ENCODE measurements around the gene ZNF688. TPM values are rescaled to one million over a fixed set of nuclear protein-coding genes. Genes with fewer than 3 reads are reported as not detected.
A peak's percentile ranks its signal among the peaks of the same experiment; 100 is the strongest.

ZNF688 gene
- total and polyA plus RNA-seq, 2 of the 13 experiments (the other 11 are each of a cell fraction or from before 2014, with no cell fraction given), result 2.4 to 5.4 TPM

- TF ChIP-seq CEBPG (CRISPR knock-in tag; IDR thresholded peaks at IDR 0.05) (0 out of 2 replicates have a peak, but pooled peaks have one; percentile 20), SAFB2 (CRISPR knock-in tag; IDR thresholded peaks at IDR 0.05; ENCODE audit: borderline replicate concordance, low read depth) (peak; percentile 53; the same call in 1 of the 2 replicates), NR2F2 (IDR thresholded peaks at IDR 0.05; ENCODE audit: borderline replicate concordance, low read depth) (no peak), NR2F6 (IDR thresholded peaks at IDR 0.05) (no peak), NR2F6 (CRISPR knock-in tag; IDR thresholded peaks at IDR 0.05) (peak; percentile 51; the same call in 1 of the 2 replicates), TARDBP (CRISPR knock-in tag; IDR thresholded peaks at IDR 0.05) (peak; percentile 74; the same call in 1 of the 2 replicates), AHR (CRISPR knock-in tag; IDR thresholded peaks at IDR 0.05) (peak; percentile 84; the same call in 1 of the 2 replicates), NFKBIZ (CRISPR knock-in tag; IDR thresholded peaks at IDR 0.05) (no peak), TBL1XR1 (IDR thresholded peaks at IDR 0.05; ENCODE audit: borderline replicate concordance, low read length, partially characterized antibody) (peak; percentile 42), WIZ (CRISPR knock-in tag; IDR thresholded peaks at IDR 0.05) (no peak), PAF1 (CRISPR knock-in tag; IDR thresholded peaks at IDR 0.05) (no peak), KMT2B (CRISPR knock-in tag; IDR thresholded peaks at IDR 0.05) (peak; percentile 58; the same call in 1 of the 2 replicates), BCL6 (CRISPR knock-in tag; IDR thresholded peaks at IDR 0.05) (no peak), AGO1 (IDR thresholded peaks at IDR 0.05; ENCODE audit: low read depth, low read length, poor library complexity, severe bottlenecking) (no peak), RFXANK (CRISPR knock-in tag; IDR thresholded peaks at IDR 0.05) (no peak), HHEX (CRISPR knock-in tag; IDR thresholded peaks at IDR 0.05) (no peak), TSC22D2 (CRISPR knock-in tag; IDR thresholded peaks at IDR 0.05; ENCODE audit: borderline replicate concordance) (peak; percentile 76; the same call in 1 of the 2 replicates), ZNF260 (CRISPR knock-in tag; IDR thresholded peaks at IDR 0.05; ENCODE audit: borderline replicate concordance, low read depth) (no peak), TRIM24 (CRISPR knock-in tag; IDR thresholded peaks at IDR 0.05) (no peak), ZNF180 (CRISPR knock-in tag; IDR thresholded peaks at IDR 0.05; ENCODE audit: borderline replicate concordance, low read depth) (no peak), RXRB (CRISPR knock-in tag; IDR thresholded peaks at IDR 0.05; ENCODE audit: borderline replicate concordance) (peak; percentile 30; the same call in 1 of the 2 replicates), ZNF274 (CRISPR knock-in tag; IDR thresholded peaks at IDR 0.05) (no peak), ISL2 (CRISPR knock-in tag; IDR thresholded peaks at IDR 0.05) (no peak)
- TF ChIP-seq, protein P1, sequence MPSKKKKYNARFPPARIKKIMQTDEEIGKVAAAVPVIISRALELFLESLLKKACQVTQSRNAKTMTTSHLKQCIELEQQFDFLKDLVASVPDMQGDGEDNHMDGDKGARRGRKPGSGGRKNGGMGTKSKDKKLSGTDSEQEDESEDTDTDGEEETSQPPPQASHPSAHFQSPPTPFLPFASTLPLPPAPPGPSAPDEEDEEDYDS (CRISPR knock-in tag; IDR thresholded peaks at IDR 0.05), result peak; percentile 42; the same call in 1 of the 2 replicates
- TF ChIP-seq, protein P2, sequence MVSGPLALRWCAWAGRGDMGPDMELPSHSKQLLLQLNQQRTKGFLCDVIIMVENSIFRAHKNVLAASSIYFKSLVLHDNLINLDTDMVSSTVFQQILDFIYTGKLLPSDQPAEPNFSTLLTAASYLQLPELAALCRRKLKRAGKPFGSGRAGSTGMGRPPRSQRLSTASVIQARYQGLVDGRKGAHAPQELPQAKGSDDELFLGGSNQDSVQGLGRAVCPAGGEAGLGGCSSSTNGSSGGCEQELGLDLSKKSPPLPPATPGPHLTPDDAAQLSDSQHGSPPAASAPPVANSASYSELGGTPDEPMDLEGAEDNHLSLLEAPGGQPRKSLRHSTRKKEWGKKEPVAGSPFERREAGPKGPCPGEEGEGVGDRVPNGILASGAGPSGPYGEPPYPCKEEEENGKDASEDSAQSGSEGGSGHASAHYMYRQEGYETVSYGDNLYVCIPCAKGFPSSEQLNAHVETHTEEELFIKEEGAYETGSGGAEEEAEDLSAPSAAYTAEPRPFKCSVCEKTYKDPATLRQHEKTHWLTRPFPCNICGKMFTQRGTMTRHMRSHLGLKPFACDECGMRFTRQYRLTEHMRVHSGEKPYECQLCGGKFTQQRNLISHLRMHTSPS (CRISPR knock-in tag; IDR thresholded peaks at IDR 0.05; ENCODE audit: low read depth), result peak; percentile 96
- TF ChIP-seq, protein P3, sequence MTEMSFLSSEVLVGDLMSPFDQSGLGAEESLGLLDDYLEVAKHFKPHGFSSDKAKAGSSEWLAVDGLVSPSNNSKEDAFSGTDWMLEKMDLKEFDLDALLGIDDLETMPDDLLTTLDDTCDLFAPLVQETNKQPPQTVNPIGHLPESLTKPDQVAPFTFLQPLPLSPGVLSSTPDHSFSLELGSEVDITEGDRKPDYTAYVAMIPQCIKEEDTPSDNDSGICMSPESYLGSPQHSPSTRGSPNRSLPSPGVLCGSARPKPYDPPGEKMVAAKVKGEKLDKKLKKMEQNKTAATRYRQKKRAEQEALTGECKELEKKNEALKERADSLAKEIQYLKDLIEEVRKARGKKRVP (CRISPR knock-in tag; IDR thresholded peaks at IDR 0.05), result no peak
- TF ChIP-seq, protein P4, sequence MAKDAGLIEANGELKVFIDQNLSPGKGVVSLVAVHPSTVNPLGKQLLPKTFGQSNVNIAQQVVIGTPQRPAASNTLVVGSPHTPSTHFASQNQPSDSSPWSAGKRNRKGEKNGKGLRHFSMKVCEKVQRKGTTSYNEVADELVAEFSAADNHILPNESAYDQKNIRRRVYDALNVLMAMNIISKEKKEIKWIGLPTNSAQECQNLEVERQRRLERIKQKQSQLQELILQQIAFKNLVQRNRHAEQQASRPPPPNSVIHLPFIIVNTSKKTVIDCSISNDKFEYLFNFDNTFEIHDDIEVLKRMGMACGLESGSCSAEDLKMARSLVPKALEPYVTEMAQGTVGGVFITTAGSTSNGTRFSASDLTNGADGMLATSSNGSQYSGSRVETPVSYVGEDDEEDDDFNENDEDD (CRISPR knock-in tag; IDR thresholded peaks at IDR 0.05; ENCODE audit: borderline replicate concordance), result 0 out of 2 replicates have a peak, but pooled peaks have one; percentile 26
Observed at GRCh38 chr16:30615358-30616091, 44.0 kb upstream of the ZNF688 start (continued).

Data from HepG2 (cell line).